ENCODE data around the gene P2RX1. TPM values are rescaled to one million over a fixed set of nuclear protein-coding genes. Genes with fewer than 3 reads are reported as not detected.
"Not testable (repeated sequence)": the region's sequence is repeated elsewhere in the genome, so short reads cannot be mapped to it uniquely, and the experiment has no call there.

P2RX1 gene
- polyA plus RNA-seq, 3 donors, result 0.89 to 1.4 (median 1.0) TPM

- no peak for DNase-seq
Measured at GRCh38 chr17:3860939-3861700, 55.1 kb downstream of the P2RX1 start.

GRCh38 chr17:3859940-3860339 lies 56.3 kb downstream of the P2RX1 start:
- no peak for DNase-seq

- DNase-seq, result no peak
Measured at GRCh38 chr17:3857261-3858105, 58.8 kb downstream of the P2RX1 start.

GRCh38 chr17:3854204-3854603 lies 62.1 kb downstream of the P2RX1 start:
- not testable (repeated sequence) for DNase-seq

GRCh38 chr17:3852561-3852960 lies 63.7 kb downstream of the P2RX1 start:
- no peak for DNase-seq

- no peak for DNase-seq
Measured at GRCh38 chr17:3851461-3852100, 64.7 kb downstream of the P2RX1 start.

- no peak for DNase-seq
Measured at GRCh38 chr17:3848229-3848835, 67.9 kb downstream of the P2RX1 start.

GRCh38 chr17:3847165-3847670 lies 69.0 kb downstream of the P2RX1 start:
- DNase-seq, result no peak

Other genes with a start within 250 kb of the P2RX1 start
- gene TAX1BP3, start 247.9 kb downstream of the P2RX1 start, polyA plus RNA-seq (ENCODE audit: insufficient read length in 3 of 3), result 100 to 1,000 TPM in 2 of 3 donors, 10 to 100 TPM in 1; 97.1 to 123 (median 109) TPM
- gene EMC6, start 247.7 kb downstream of the P2RX1 start, polyA plus RNA-seq (ENCODE audit: insufficient read length in 3 of 3), result 10 to 100 TPM; 28.5 to 39.8 (median 36.7) TPM
- 1 to 10 TPM; 1.3 to 2.0 (median 1.6) TPM for gene P2RX5, start 220.3 kb downstream of the P2RX1 start, polyA plus RNA-seq (ENCODE audit: insufficient read length in 3 of 3)
- gene HASPIN, start 192.6 kb downstream of the P2RX1 start, polyA plus RNA-seq (ENCODE audit: insufficient read length in 3 of 3), result 1 to 10 TPM; 3.0 to 3.8 (median 3.2) TPM
- gene ITGAE, start 115.3 kb downstream of the P2RX1 start, polyA plus RNA-seq (ENCODE audit: insufficient read length in 3 of 3), result 10 to 100 TPM; 38.2 to 46.5 (median 42.7) TPM
- 100 to 1,000 TPM in 2 of 3 donors, 10 to 100 TPM in 1; 75.4 to 113 (median 112) TPM for gene NCBP3, start 70.2 kb downstream of the P2RX1 start, polyA plus RNA-seq (ENCODE audit: insufficient read length in 3 of 3)
- 1 to 10 TPM; 4.1 to 4.9 (median 4.8) TPM for gene CAMKK1, start 23.4 kb downstream of the P2RX1 start, polyA plus RNA-seq (ENCODE audit: insufficient read length in 3 of 3)
- 1 to 10 TPM; 5.4 to 7.2 (median 6.0) TPM for gene ATP2A3, start 48.0 kb upstream of the P2RX1 start, polyA plus RNA-seq (ENCODE audit: insufficient read length in 3 of 3)
- gene ZZEF1, start 226.6 kb upstream of the P2RX1 start, polyA plus RNA-seq (ENCODE audit: insufficient read length in 3 of 3), result 10 to 100 TPM; 19.2 to 28.7 (median 28.1) TPM
- 10 to 100 TPM; 29.5 to 34.3 (median 29.8) TPM for gene CYB5D2, start 226.7 kb upstream of the P2RX1 start, polyA plus RNA-seq (ENCODE audit: insufficient read length in 3 of 3)